GM12878 (cell line): Measurements from ENCODE around the gene GRIK1. TPM values are rescaled to one million over a fixed set of nuclear protein-coding genes. Genes with fewer than 3 reads are reported as not detected.

ENCODE experiments used
- ATAC-seq: fragments of 200-7000 bp; cut with Tn5 transposase; 3 replicates; pipeline ENCODE4 v1.9.1; 2020; ENCODE audit warnings: mild to moderate bottlenecking, moderate library complexity
- BruUV-seq: library from RNA; stranded (reverse); fragments of 400-500 nt; replicated peaks from 2 replicates; lab custom pipeline; 2021; lab: Mats Ljungman, UMichigan
- CTCF ChIA-PET: fragments of 300-600 bp; sonication (Branson Sonifier 250); formaldehyde crosslinking; extraction: SDS; loops from one replicate; lab custom pipeline; 2021; ENCODE audit warnings: inconsistent platforms; lab: Yijun Ruan, JAX
- POLR2A ChIA-PET: fragments of 350-600 bp; formaldehyde crosslinking; extraction: SDS; loops from one replicate; lab custom pipeline; 2021; ENCODE audit warnings: inconsistent platforms; lab: Charles Lee
- RAD21 ChIA-PET: fragments of 300-600 bp; sonication (Branson Sonifier 250); formaldehyde crosslinking; loops from one replicate; lab custom pipeline; 2023; ENCODE audit warnings: antibody characterized with exemption; ENCODE audit not compliant: unreplicated experiment; lab: Charles Lee
- SMC1A ChIA-PET: fragments of 300-600 bp; sonication (Branson Sonifier 250); formaldehyde crosslinking; loops from one replicate; lab custom pipeline; 2023; ENCODE audit not compliant: unreplicated experiment, uncharacterized antibody; lab: Charles Lee
- DNase-seq: peaks from one replicate; pipeline ENCODE4 v3.0.0-alpha.2; 2011; ENCODE audit warnings: low read depth, low spot score
- FAIRE-seq: peaks from 3 replicates; lab custom pipeline; 2011; peaks lifted over from hg19 to GRCh38; lab: Jason Lieb, UNC
- H2AFZ ChIP-seq: 2 replicates; pipeline ENCODE4 v1.6.0; 2011; ENCODE audit warnings: low read depth, low read length, control low read depth; ENCODE audit not compliant: control insufficient read depth
- H3K27ac ChIP-seq: 2 replicates; pipeline ENCODE4 v1.5.1; 2011; ENCODE audit warnings: control low read depth; ENCODE audit not compliant: control insufficient read depth, insufficient read depth
- H3K27me3 ChIP-seq, 2 experiments: replicated peaks in 1 of 2; 2 replicates each; pipeline versions ENCODE4 v1.6.0 to v1.6.1; 2011; ENCODE audit warnings: low read length in 1 of 2; ENCODE audit not compliant: control insufficient read depth in 2 of 2, insufficient read depth in 2 of 2
- H3K36me3 ChIP-seq, 2 experiments: 2 replicates each; pipeline ENCODE4 v1.5.1; 2011; ENCODE audit warnings: low read length in 1 of 2; ENCODE audit not compliant: control insufficient read depth in 2 of 2, insufficient read depth in 2 of 2
- H3K4me1 ChIP-seq: 2 replicates; pipeline ENCODE4 v1.6.1; 2011; ENCODE audit warnings: mild to moderate bottlenecking, low read length, moderate library complexity, mixed read lengths; ENCODE audit not compliant: control insufficient read depth, insufficient read depth
- H3K4me2 ChIP-seq: 2 replicates; pipeline ENCODE4 v1.6.0; 2011; ENCODE audit warnings: control low read depth; ENCODE audit not compliant: control insufficient read depth, insufficient read depth
- H3K4me3 ChIP-seq: fragments of 200-600 bp; sonication (generic); 2 replicates; pipeline ENCODE4 v1.5.1; 2016
- H3K79me2 ChIP-seq: 2 replicates; pipeline ENCODE4 v1.6.0; 2011; ENCODE audit warnings: low read length; ENCODE audit not compliant: control insufficient read depth, insufficient read depth
- H3K9ac ChIP-seq: 2 replicates; pipeline ENCODE4 v1.8.0; 2011; ENCODE audit warnings: low read length, control low read depth, mixed read lengths; ENCODE audit not compliant: control insufficient read depth, insufficient read depth
- H3K9me3 ChIP-seq: replicated peaks from 3 replicates; pipeline ENCODE4 v1.5.1; 2011; ENCODE audit warnings: mild to moderate bottlenecking, low read length; ENCODE audit not compliant: control insufficient read depth, insufficient read depth
- H4K20me1 ChIP-seq: 2 replicates; pipeline ENCODE4 v1.6.0; 2011; ENCODE audit not compliant: control insufficient read depth, insufficient read depth
- CEBPB ChIP-seq, 2 experiments: fragments of 150-350 bp in 1 of 2; IDR thresholded peaks; 2 replicates each; pipeline ENCODE4 v1.6.1; 2012 to 2014; ENCODE audit warnings: low read depth in 2 of 2, low read length in 2 of 2, borderline replicate concordance in 1 of 2, inconsistent platforms in 1 of 2
- ETV6 ChIP-seq, 2 experiments: fragments of 450-650 bp in 1 of 2; IDR thresholded peaks in 1 of 2; conservative IDR thresholded peaks in 1 of 2; 2 replicates each; pipeline ENCODE4 v1.6.1; 2014; ENCODE audit warnings: antibody characterized with exemption in 1 of 2, borderline replicate concordance in 1 of 2, low read depth in 1 of 2, mild to moderate bottlenecking in 1 of 2, moderate library complexity in 1 of 2
- IRF3 ChIP-seq: fragments of 450-650 bp; IDR thresholded peaks from 2 replicates; pipeline ENCODE4 v1.6.1; 2014; ENCODE audit warnings: mild to moderate bottlenecking
- NRF1 ChIP-seq: conservative IDR thresholded peaks from 2 replicates; pipeline ENCODE4 v1.6.1; 2011; ENCODE audit warnings: mild to moderate bottlenecking, low read depth, low read length, improper control_type of control experiment
- SMAD1 ChIP-seq: fragments of 450-650 bp; IDR thresholded peaks from 2 replicates; pipeline ENCODE4 v1.6.1; 2018; ENCODE audit warnings: mild to moderate bottlenecking, low read depth; ENCODE audit not compliant: partially characterized antibody
- SMAD5 ChIP-seq: IDR thresholded peaks from 2 replicates; pipeline ENCODE4 v1.6.1; 2016; ENCODE audit warnings: antibody characterized with exemption, low read depth
- WGBS: methylation state at CpG from one replicate; pipeline ENCODE4 v1.1.6; 2016; ENCODE audit warnings: low lambda C conversion rate; ENCODE audit not compliant: insufficient replicate concordance, insufficient coverage; ENCODE audit errors: missing lambda C conversion rate; 5-methylcytosine and 5-hydroxymethylcytosine counted together
- in situ Hi-C: fragments of 300-500 bp; cut with MboI; formaldehyde crosslinking; loops from 9 replicates; pipeline ENCODE4 v1.14.3; 2018; ENCODE audit warnings: mixed read lengths
- intact Hi-C: fragments of 100-400 bp; cut with micrococcal nuclease; formaldehyde crosslinking; loops from one replicate; pipeline ENCODE4 v1.14.2; 2022; ENCODE audit not compliant: unreplicated experiment
- polyA plus RNA-seq, 11 experiments: library from polyadenylated mRNA; depleted of rRNA in 4 of 11; unstranded in 6 of 11; stranded (reverse) in 5 of 11; fragments of >200 nt; fragmentation: Nextera tagmentation in 4 of 11; fragmentation: Illumina TruSeq in 1 of 11; extraction: Ambion mirVana in 4 of 11; extraction: Trizol in 1 of 11; gene quantifications; 1 replicate in 1 of 11; 2 replicates in 10 of 11; pipeline versions ENCODE4 v1.2.1 to v1.2.3, GENCODE V29; 2011 to 2016; ENCODE audit warnings: inconsistent platforms in 2 of 11, missing spikeins in 2 of 11, low read depth in 1 of 11
- total RNA-seq, 4 experiments: library from RNA; depleted of rRNA in 3 of 4; stranded (reverse); fragments of >200 nt in 3 of 4; fragmentation: Illumina TruSeq in 1 of 4; extraction: Trizol in 1 of 4; gene quantifications; 2 replicates each; pipeline versions ENCODE4 v1.2.1 to v1.2.3, GENCODE V29; 2013 to 2021
- TF ChIP-seq, protein P1 (sequence below): IDR thresholded peaks from 2 replicates; pipeline ENCODE4 v1.6.1; 2012; ENCODE audit warnings: improper control_type of control experiment, low read depth, low read length; ENCODE audit not compliant: insufficient replicate concordance

GRIK1 gene
- total and polyA plus RNA-seq, 10 of the 15 experiments (the other 5 are each of a cell fraction or from before 2014, with no cell fraction given): 0.05 to 0.13 (median 0.09) TPM; not detected in 7

- WGBS: 21% methylated on average over 4 of the region's 4 CpGs
- POLR2A ChIA-PET: no interaction called here
- no peak for ATAC-seq
- Histone ChIP-seq H3K27me3 (no peaks in the 10 kb centered on the region), H3K27ac (no peak overlapping the region), H3K9me3 (no peaks in the 10 kb centered on the region), H3K4me3 (no peak overlapping the region), H3K4me2 (no peak overlapping the region), H3K9ac (no peak overlapping the region), H4K20me1 (no peaks in the 10 kb centered on the region), H3K4me1 (no peaks in the 10 kb centered on the region), H2AFZ (no peak overlapping the region), H3K79me2 (no peaks in the 10 kb centered on the region), H3K36me3 (no peaks in the 10 kb centered on the region)
- in situ Hi-C loops (no loop called here), intact Hi-C loops (no loop called here)
- no TSS peak for BruUV-seq
- RAD21 ChIA-PET: no interaction called here
- FAIRE-seq: no peak
- SMC1A ChIA-PET: no interaction called here
- CTCF ChIA-PET: no interaction called here
- DNase-seq: no peak
- TF ChIP-seq ETV6 (conservative IDR thresholded peaks at IDR 0.05 in 1 of 2, IDR thresholded peaks at IDR 0.05 in 1 of 2; ENCODE audit: borderline replicate concordance in 1 of 2, low read depth in 1 of 2) (no peak), NRF1 (no peak)
Observed at GRCh38 chr21:29928537-29928936, 11.3 kb downstream of the GRIK1 start.

GRCh38 chr21:29920938-29921337, 18.9 kb downstream of the GRIK1 start:
- H3K79me2 ChIP-seq: no peaks in the 10 kb centered on the region
- WGBS: 29% methylated on average over 1 of the region's 1 CpG
- no TSS peak for BruUV-seq
- no peak overlapping the region for H2AFZ ChIP-seq
- H3K4me1 ChIP-seq: no peaks in the 10 kb centered on the region
- in situ Hi-C loops (no loop called here), intact Hi-C loops (no loop called here)
- no peak overlapping the region for H3K4me2 ChIP-seq
- no peak overlapping the region for H3K4me3 ChIP-seq
- no peaks in the 10 kb centered on the region for H3K9me3 ChIP-seq
- no peak for DNase-seq
- no peak overlapping the region for H3K27ac ChIP-seq
- POLR2A ChIA-PET: no interaction called here
- H3K36me3 ChIP-seq: no peaks in the 10 kb centered on the region
- ATAC-seq: no peak
- RAD21 ChIA-PET: no interaction called here
- H3K27me3 ChIP-seq: no peaks in the 10 kb centered on the region
- SMC1A ChIA-PET: no interaction called here
- CTCF ChIA-PET: no interaction called here
- H3K9ac ChIP-seq: no peak overlapping the region
- H4K20me1 ChIP-seq: no peaks in the 10 kb centered on the region
- FAIRE-seq: no peak
- no peak for TF ChIP-seq SMAD5
- TF ChIP-seq IRF3: no peak
- TF ChIP-seq, protein P1, sequence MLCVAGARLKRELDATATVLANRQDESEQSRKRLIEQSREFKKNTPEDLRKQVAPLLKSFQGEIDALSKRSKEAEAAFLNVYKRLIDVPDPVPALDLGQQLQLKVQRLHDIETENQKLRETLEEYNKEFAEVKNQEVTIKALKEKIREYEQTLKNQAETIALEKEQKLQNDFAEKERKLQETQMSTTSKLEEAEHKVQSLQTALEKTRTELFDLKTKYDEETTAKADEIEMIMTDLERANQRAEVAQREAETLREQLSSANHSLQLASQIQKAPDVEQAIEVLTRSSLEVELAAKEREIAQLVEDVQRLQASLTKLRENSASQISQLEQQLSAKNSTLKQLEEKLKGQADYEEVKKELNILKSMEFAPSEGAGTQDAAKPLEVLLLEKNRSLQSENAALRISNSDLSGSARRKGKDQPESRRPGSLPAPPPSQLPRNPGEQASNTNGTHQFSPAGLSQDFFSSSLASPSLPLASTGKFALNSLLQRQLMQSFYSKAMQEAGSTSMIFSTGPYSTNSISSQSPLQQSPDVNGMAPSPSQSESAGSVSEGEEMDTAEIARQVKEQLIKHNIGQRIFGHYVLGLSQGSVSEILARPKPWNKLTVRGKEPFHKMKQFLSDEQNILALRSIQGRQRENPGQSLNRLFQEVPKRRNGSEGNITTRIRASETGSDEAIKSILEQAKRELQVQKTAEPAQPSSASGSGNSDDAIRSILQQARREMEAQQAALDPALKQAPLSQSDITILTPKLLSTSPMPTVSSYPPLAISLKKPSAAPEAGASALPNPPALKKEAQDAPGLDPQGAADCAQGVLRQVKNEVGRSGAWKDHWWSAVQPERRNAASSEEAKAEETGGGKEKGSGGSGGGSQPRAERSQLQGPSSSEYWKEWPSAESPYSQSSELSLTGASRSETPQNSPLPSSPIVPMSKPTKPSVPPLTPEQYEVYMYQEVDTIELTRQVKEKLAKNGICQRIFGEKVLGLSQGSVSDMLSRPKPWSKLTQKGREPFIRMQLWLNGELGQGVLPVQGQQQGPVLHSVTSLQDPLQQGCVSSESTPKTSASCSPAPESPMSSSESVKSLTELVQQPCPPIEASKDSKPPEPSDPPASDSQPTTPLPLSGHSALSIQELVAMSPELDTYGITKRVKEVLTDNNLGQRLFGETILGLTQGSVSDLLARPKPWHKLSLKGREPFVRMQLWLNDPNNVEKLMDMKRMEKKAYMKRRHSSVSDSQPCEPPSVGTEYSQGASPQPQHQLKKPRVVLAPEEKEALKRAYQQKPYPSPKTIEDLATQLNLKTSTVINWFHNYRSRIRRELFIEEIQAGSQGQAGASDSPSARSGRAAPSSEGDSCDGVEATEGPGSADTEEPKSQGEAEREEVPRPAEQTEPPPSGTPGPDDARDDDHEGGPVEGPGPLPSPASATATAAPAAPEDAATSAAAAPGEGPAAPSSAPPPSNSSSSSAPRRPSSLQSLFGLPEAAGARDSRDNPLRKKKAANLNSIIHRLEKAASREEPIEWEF: no peak
- TF ChIP-seq CEBPB (IDR thresholded peaks at IDR 0.05; ENCODE audit: borderline replicate concordance in 1 of 2, low read depth in 2 of 2, low read length in 2 of 2): no peak
- no peak for TF ChIP-seq SMAD1
